Breast epithelium (tissue), 3 donors: ENCODE results near the gene DYRK1A.

Source experiments
- CTCF ChIP-seq, 3 donors: fragments of 450-650 bp; IDR thresholded peaks; one replicate each; pipeline ENCODE4 v1.5.1; 2016 to 2017; ENCODE audit warnings: antibody characterized with exemption in 3 of 3, mild to moderate bottlenecking in 3 of 3, moderate library complexity in 3 of 3
- POLR2A ChIP-seq: fragments of 450-650 bp; IDR thresholded peaks from one replicate; pipeline ENCODE4 v1.6.1; 2016; ENCODE audit warnings: antibody characterized with exemption, mild to moderate bottlenecking, moderate library complexity
- POLR2AphosphoS5 ChIP-seq, 3 donors: sonication (generic); formaldehyde crosslinking; IDR thresholded peaks; one replicate each; pipeline ENCODE4 v1.6.1; 2017; ENCODE audit warnings: antibody characterized with exemption in 3 of 3

DNA sequence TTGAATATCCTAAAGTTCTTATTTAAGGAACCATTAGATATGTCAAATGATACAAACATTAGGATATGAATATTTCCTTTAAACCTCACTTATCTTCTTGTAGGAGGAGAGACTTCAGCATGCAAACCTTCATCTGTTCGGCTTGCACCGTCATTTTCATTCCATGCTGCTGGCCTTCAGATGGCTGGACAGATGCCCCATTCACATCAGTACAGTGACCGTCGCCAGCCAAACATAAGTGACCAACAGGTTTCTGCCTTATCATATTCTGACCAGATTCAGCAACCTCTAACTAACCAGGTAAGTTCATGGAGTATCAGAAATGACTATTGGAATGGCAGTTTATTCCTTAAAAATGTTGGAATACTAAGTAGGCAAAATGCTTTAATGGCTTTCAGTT is 106.0 kb downstream of the DYRK1A start:
- TF ChIP-seq CTCF (IDR thresholded peaks at IDR 0.05) (no peak), POLR2A (no peak), POLR2AphosphoS5 (IDR thresholded peaks at IDR 0.05) (no peak)
